Loucy (cell line): ENCODE results near the gene FBLN7.

Source experiments
- CTCF ChIP-seq: fragments of 200-600 bp; sonication (generic); conservative IDR thresholded peaks from 2 replicates; pipeline ENCODE4 v1.5.1; 2014; ENCODE audit warnings: mild to moderate bottlenecking, antibody characterized with exemption, low read length
- EZH2phosphoT487 ChIP-seq: fragments of 200-600 bp; IDR thresholded peaks from 2 replicates; pipeline ENCODE4 v1.6.1; 2018; ENCODE audit warnings: antibody characterized with exemption, mild to moderate bottlenecking, moderate library complexity, borderline replicate concordance

GRCh38 chr2:112133344-112133743 is 4.8 kb upstream of the FBLN7 start:
- TF ChIP-seq CTCF (no peak), EZH2phosphoT487 (no peak)
